Uterus (tissue), 4 donors: ENCODE measurements around the gene RAB33B. TPM values are rescaled to one million over a fixed set of nuclear protein-coding genes. Genes with fewer than 3 reads are reported as not detected.
"Not testable (repeated sequence)": the region's sequence is repeated elsewhere in the genome, so short reads cannot be mapped to it uniquely, and the experiment has no call there.

Experiments
- DNase-seq, 2 donors: peaks; one replicate each; pipeline ENCODE4 v3.0.0-alpha.2; 2019 to 2020
- H3K27ac ChIP-seq, 2 donors: fragments of 200-600 bp; sonication (generic); 1 replicate in 1 of 2; 2 replicates in 1 of 2; pipeline ENCODE4 v1.5.1; 2016 to 2018
- H3K27me3 ChIP-seq, 2 donors: fragments of 200-600 bp; sonication (generic); one replicate each; pipeline ENCODE4 v1.5.1; 2018 to 2019; ENCODE audit warnings: control low read depth in 1 of 2
- H3K36me3 ChIP-seq, 2 donors: fragments of 200-600 bp; sonication (generic); one replicate each; pipeline ENCODE4 v1.5.1; 2019; ENCODE audit warnings: control low read depth in 1 of 2
- H3K4me1 ChIP-seq, 2 donors: fragments of 200-600 bp; sonication (generic); one replicate each; pipeline ENCODE4 v1.5.1; 2018 to 2019; ENCODE audit warnings: control low read depth in 1 of 2
- H3K4me3 ChIP-seq, 2 donors: fragments of 200-600 bp; sonication (generic); 1 replicate in 1 of 2; 2 replicates in 1 of 2; pipeline ENCODE4 v1.5.1; 2018 to 2019; ENCODE audit warnings: mild to moderate bottlenecking in 1 of 2
- H3K9me3 ChIP-seq, 2 donors: fragments of 200-600 bp; sonication (generic); one replicate each; pipeline ENCODE4 v1.5.1; 2019; ENCODE audit warnings: control low read depth in 1 of 2
- POLR2A ChIP-seq, 2 donors: fragments of 450-650 bp; IDR thresholded peaks; one replicate each; pipeline ENCODE4 v1.6.1; 2016; ENCODE audit warnings: antibody characterized with exemption in 2 of 2, mild to moderate bottlenecking in 1 of 2, moderate library complexity in 1 of 2
- intact Hi-C: fragments of 100-400 bp; cut with DNase I; formaldehyde crosslinking; loops from one replicate; pipeline ENCODE4 v1.15.1; 2023; ENCODE audit warnings: low total_unique reads
- total RNA-seq, 4 donors: library from RNA; depleted of rRNA in 3 of 4; stranded (reverse); fragments of >200 nt in 3 of 4; gene quantifications; one replicate each; pipeline versions ENCODE4 v1.1.0 to v1.2.4, GENCODE V29; 2014 to 2023
- TF ChIP-seq, protein P1 (sequence below), 4 experiments: fragments of 200-600 bp in 2 of 4; fragments of 450-650 bp in 2 of 4; sonication (generic) in 2 of 4; IDR thresholded peaks; one replicate each; pipeline ENCODE4 v1.5.1; 2016 to 2019; ENCODE audit warnings: antibody characterized with exemption in 4 of 4, mild to moderate bottlenecking in 2 of 4, moderate library complexity in 1 of 4
- donor health status: DM: yes; HTN: yes; CAD: no.

RAB33B gene
- total RNA-seq, 4 donors from 2014 or later = 9.2 to 46.8 (median 13.8) TPM

- Histone ChIP-seq H3K27me3 (no peaks in the 10 kb centered on the region), H3K27ac (peak overlapping the region in 1 of 2 donors; percentile 48), H3K4me3 (no peak overlapping the region), H3K36me3 (no peaks in the 10 kb centered on the region), H3K9me3 (peaks cover 0 to 9% of the 10 kb centered on the region in 2 donors), H3K4me1 (no peaks in the 10 kb centered on the region)
- no peak for DNase-seq
- intact Hi-C loops = no loop called here
- TF ChIP-seq POLR2A (IDR thresholded peaks at IDR 0.05) = no peak
- TF ChIP-seq, protein P1, sequence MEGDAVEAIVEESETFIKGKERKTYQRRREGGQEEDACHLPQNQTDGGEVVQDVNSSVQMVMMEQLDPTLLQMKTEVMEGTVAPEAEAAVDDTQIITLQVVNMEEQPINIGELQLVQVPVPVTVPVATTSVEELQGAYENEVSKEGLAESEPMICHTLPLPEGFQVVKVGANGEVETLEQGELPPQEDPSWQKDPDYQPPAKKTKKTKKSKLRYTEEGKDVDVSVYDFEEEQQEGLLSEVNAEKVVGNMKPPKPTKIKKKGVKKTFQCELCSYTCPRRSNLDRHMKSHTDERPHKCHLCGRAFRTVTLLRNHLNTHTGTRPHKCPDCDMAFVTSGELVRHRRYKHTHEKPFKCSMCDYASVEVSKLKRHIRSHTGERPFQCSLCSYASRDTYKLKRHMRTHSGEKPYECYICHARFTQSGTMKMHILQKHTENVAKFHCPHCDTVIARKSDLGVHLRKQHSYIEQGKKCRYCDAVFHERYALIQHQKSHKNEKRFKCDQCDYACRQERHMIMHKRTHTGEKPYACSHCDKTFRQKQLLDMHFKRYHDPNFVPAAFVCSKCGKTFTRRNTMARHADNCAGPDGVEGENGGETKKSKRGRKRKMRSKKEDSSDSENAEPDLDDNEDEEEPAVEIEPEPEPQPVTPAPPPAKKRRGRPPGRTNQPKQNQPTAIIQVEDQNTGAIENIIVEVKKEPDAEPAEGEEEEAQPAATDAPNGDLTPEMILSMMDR (IDR thresholded peaks at IDR 0.05) = no peak
Measured at GRCh38 chr4:139420652-139421051, 33.3 kb upstream of the RAB33B start.

- no peaks in the 10 kb centered on the region for H3K36me3 ChIP-seq
- intact Hi-C loops = no loop called here
- no peaks in the 10 kb centered on the region for H3K27me3 ChIP-seq
- no peaks in the 10 kb centered on the region for H3K4me1 ChIP-seq
- H3K9me3 ChIP-seq = peaks cover 0 to 11% of the 10 kb centered on the region in 2 donors
- H3K4me3 ChIP-seq = no peak overlapping the region
- no peak for DNase-seq
- TF ChIP-seq, protein P1 (IDR thresholded peaks at IDR 0.05) = no peak
- TF ChIP-seq POLR2A (IDR thresholded peaks at IDR 0.05) = no peak
- no peak overlapping the region for H3K27ac ChIP-seq
Measured at GRCh38 chr4:139436122-139436521, 17.8 kb upstream of the RAB33B start.

DNA sequence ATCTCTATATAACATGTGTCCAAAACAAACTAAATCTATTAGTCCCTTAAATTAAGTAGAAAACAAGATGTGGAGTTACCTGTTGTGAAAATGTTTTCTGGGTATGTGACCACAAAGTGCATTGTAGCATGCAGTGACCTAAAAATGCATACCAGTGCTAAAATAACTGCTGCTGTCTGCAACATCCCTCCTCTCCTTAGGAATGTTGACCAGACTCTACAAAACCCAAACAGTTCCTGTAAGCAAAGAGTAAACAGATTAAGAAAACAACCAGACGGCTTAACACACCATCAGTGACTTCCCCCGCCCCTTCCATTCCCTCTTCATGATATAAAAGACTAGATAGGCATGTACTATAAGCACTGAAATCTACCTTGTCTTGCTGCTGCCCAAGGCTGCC lies 15.8 kb upstream of the RAB33B start:
- Histone ChIP-seq H3K4me3 (no peak overlapping the region), H3K9me3 (peaks cover 0 to 7% of the 10 kb centered on the region in 2 donors), H3K27me3 (no peaks in the 10 kb centered on the region), H3K4me1 (no peaks in the 10 kb centered on the region), H3K36me3 (no peaks in the 10 kb centered on the region), H3K27ac (no peak overlapping the region)
- intact Hi-C loops = no loop called here
- no peak for DNase-seq
- TF ChIP-seq, protein P1 (IDR thresholded peaks at IDR 0.05) = no peak
- no peak for TF ChIP-seq POLR2A (IDR thresholded peaks at IDR 0.05)

DNA sequence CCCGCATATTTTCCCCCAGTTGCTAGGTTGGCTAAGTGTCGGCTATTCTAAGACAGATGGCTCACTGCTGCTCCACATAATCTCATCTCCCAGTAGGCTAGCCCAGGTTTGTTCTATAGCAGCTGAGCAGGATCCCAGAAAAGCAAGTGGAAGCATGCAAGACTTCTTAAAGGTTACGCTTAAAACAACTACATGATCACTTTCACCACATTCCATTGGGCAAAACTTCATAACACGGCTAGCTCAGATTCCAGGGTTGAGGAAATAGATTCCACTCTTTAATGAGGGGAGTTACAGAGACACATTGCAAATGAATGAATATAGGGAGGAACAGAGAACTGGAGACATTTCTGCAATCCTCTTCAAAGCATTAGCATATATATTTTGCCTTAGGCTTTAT lies 12.9 kb upstream of the RAB33B start:
- no peak for DNase-seq
- Histone ChIP-seq H3K9me3 (peaks cover 0 to 7% of the 10 kb centered on the region in 2 donors), H3K4me1 (no peaks in the 10 kb centered on the region), H3K27me3 (no peaks in the 10 kb centered on the region), H3K36me3 (no peaks in the 10 kb centered on the region), H3K27ac (no peak overlapping the region), H3K4me3 (no peak overlapping the region)
- no peak for TF ChIP-seq POLR2A (IDR thresholded peaks at IDR 0.05)
- TF ChIP-seq, protein P1 (IDR thresholded peaks at IDR 0.05) = no peak
- intact Hi-C loops = no loop called here

GRCh38 chr4:139443661-139444060 lies 10.3 kb upstream of the RAB33B start:
- no peak for DNase-seq
- Histone ChIP-seq H3K27me3 (no peaks in the 10 kb centered on the region), H3K4me1 (no peaks in the 10 kb centered on the region), H3K27ac (no peak overlapping the region), H3K9me3 (peaks cover 0 to 7% of the 10 kb centered on the region in 2 donors), H3K4me3 (no peak overlapping the region), H3K36me3 (no peaks in the 10 kb centered on the region)
- intact Hi-C loops = no loop called here
- TF ChIP-seq, protein P1 (IDR thresholded peaks at IDR 0.05) = no peak
- TF ChIP-seq POLR2A (IDR thresholded peaks at IDR 0.05) = no peak

GRCh38 chr4:139444881-139445280 lies 9.0 kb upstream of the RAB33B start:
- intact Hi-C loops, H3K4me3 ChIP-seq: not testable (repeated sequence)

GRCh38 chr4:139447078-139447477 lies 6.8 kb upstream of the RAB33B start:
- H3K4me3 ChIP-seq, H3K9me3 ChIP-seq, H3K27ac ChIP-seq, H3K27me3 ChIP-seq, intact Hi-C loops, H3K36me3 ChIP-seq, H3K4me1 ChIP-seq, DNase-seq: not testable (repeated sequence)

More at GRCh38 chr4:139444881-139445280, 9.0 kb upstream of the RAB33B start:
- H3K4me1 ChIP-seq, H3K36me3 ChIP-seq, DNase-seq, H3K9me3 ChIP-seq, H3K27ac ChIP-seq, H3K27me3 ChIP-seq: not testable (repeated sequence)
